ENCODE data around the gene DKK3. TPM values are rescaled to one million over a fixed set of nuclear protein-coding genes. Genes with fewer than 3 reads are reported as not detected.

DKK3 gene
- total RNA-seq, 1 experiment from 2014 or later = 156 TPM

DNA sequence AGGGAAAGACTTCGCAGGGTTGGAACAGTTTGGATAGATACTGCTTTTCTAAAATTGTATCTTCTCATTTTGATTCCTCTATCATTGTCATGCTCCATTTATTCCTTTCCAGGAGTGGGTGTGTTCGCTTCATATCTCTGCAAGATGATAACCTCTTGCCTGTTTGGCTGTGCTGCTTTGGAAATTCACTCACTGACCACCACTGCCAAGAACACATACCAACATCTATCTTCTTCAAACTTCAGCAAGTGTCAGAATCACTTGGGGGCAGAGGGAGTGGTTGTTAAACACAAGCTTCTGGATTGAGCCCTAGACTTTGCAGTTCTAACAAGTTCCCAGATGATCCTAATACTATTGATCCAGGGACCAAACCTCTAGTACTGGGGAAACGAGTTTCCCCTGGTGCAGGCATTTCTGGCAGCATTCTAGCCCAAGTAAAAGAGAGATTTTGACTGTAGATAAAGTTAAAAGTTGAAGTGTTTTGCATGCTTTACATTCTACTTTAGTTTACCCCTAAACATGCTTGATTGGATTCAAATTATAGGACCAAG lies 11.5 kb upstream of the DKK3 start:
- peak in 1 of 2 experiments; percentile 26 for DNase-seq
- ChIA-PET POLR2A (no interaction called here), CTCF (interaction anchor here (1.0 kb wide), 1 partner anchor 11 kb away, joined by 4 read pairs; no protein-coding TSS in a partner anchor)
- Histone ChIP-seq H3K4me3 (ENCODE audit: low read depth, low read length) (no peak overlapping the region), H3K36me3 (ENCODE audit: control insufficient read depth, insufficient read depth, low read length) (no peaks in the 10 kb centered on the region), H3K27me3 (replicated peaks; ENCODE audit: control insufficient read depth, insufficient read depth, low read length) (no peaks in the 10 kb centered on the region), H3K9me3 (peaks cover 15% of the 10 kb centered on the region), H3K4me1 (peaks cover 19% of the 10 kb centered on the region)
- Mint-ChIP-seq H3K27me3 (ENCODE audit: insufficient read depth, unreplicated experiment) (no peaks in the 10 kb centered on the region), H3K4me3 (ENCODE audit: unreplicated experiment) (no peak overlapping the region), H3K9me3 (ENCODE audit: unreplicated experiment) (peaks cover 37% of the 10 kb centered on the region), H3K4me1 (ENCODE audit: low read depth, unreplicated experiment) (peaks cover 11% of the 10 kb centered on the region), H3K27ac (ENCODE audit: unreplicated experiment) (peak overlapping the region; percentile 1), H3K36me3 (ENCODE audit: insufficient read depth, unreplicated experiment) (no peaks in the 10 kb centered on the region)
- TF ChIP-seq, protein P1, sequence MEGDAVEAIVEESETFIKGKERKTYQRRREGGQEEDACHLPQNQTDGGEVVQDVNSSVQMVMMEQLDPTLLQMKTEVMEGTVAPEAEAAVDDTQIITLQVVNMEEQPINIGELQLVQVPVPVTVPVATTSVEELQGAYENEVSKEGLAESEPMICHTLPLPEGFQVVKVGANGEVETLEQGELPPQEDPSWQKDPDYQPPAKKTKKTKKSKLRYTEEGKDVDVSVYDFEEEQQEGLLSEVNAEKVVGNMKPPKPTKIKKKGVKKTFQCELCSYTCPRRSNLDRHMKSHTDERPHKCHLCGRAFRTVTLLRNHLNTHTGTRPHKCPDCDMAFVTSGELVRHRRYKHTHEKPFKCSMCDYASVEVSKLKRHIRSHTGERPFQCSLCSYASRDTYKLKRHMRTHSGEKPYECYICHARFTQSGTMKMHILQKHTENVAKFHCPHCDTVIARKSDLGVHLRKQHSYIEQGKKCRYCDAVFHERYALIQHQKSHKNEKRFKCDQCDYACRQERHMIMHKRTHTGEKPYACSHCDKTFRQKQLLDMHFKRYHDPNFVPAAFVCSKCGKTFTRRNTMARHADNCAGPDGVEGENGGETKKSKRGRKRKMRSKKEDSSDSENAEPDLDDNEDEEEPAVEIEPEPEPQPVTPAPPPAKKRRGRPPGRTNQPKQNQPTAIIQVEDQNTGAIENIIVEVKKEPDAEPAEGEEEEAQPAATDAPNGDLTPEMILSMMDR (IDR thresholded peaks at IDR 0.05; ENCODE audit: insufficient read depth in 1 of 2, low read depth in 1 of 2, low read length in 1 of 2, severe bottlenecking in 1 of 2, unreplicated experiment in 1 of 2) = no peak
- intact Hi-C loops (cut with micrococcal nuclease; ENCODE audit: unreplicated experiment) = loop anchor here (2.0 kb wide), 1 partner anchor 27 kb away; no protein-coding TSS in a partner anchor
- BruUV-seq (replicated peaks) = no TSS peak

DNA sequence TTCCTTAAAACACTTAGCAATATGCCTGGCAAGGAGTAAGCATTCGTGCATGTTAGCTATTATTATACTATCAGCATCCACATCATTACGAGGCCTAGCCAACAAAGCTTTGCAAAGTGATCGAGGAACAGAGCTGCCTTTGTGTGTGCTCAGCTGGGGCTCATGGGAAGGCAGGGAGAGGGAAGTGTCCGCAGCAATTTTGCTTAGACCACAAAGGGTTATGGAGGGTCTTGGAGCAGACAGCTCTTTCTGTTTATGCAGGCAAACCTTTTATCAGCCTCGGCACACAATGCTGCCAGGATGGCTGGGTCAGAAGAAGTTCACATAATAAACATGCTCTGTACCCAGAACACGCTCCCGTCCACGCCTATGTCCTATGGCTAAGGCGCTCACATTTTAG lies 10.9 kb upstream of the DKK3 start:
- intact Hi-C loops (cut with micrococcal nuclease; ENCODE audit: unreplicated experiment) = no loop called here
- Histone ChIP-seq H3K4me3 (ENCODE audit: low read depth, low read length) (no peak overlapping the region), H3K36me3 (ENCODE audit: control insufficient read depth, insufficient read depth, low read length) (no peaks in the 10 kb centered on the region), H3K9me3 (peaks cover 9% of the 10 kb centered on the region), H3K4me1 (peaks cover 19% of the 10 kb centered on the region), H3K27me3 (replicated peaks; ENCODE audit: control insufficient read depth, insufficient read depth, low read length) (no peaks in the 10 kb centered on the region)
- Mint-ChIP-seq H3K9me3 (ENCODE audit: unreplicated experiment) (peaks cover 31% of the 10 kb centered on the region), H3K27me3 (ENCODE audit: insufficient read depth, unreplicated experiment) (no peaks in the 10 kb centered on the region), H3K27ac (ENCODE audit: unreplicated experiment) (no peak overlapping the region), H3K4me1 (ENCODE audit: low read depth, unreplicated experiment) (peaks cover 11% of the 10 kb centered on the region), H3K4me3 (ENCODE audit: unreplicated experiment) (no peak overlapping the region), H3K36me3 (ENCODE audit: insufficient read depth, unreplicated experiment) (no peaks in the 10 kb centered on the region)
- DNase-seq = no peak
- TF ChIP-seq, protein P1 (IDR thresholded peaks at IDR 0.05; ENCODE audit: insufficient read depth in 1 of 2, low read depth in 1 of 2, low read length in 1 of 2, severe bottlenecking in 1 of 2, unreplicated experiment in 1 of 2) = no peak
- BruUV-seq (replicated peaks) = no TSS peak
- ChIA-PET CTCF (interaction anchor here (1.0 kb wide), 1 partner anchor 11 kb away, joined by 4 read pairs; no protein-coding TSS in a partner anchor), POLR2A (no interaction called here)

DNA sequence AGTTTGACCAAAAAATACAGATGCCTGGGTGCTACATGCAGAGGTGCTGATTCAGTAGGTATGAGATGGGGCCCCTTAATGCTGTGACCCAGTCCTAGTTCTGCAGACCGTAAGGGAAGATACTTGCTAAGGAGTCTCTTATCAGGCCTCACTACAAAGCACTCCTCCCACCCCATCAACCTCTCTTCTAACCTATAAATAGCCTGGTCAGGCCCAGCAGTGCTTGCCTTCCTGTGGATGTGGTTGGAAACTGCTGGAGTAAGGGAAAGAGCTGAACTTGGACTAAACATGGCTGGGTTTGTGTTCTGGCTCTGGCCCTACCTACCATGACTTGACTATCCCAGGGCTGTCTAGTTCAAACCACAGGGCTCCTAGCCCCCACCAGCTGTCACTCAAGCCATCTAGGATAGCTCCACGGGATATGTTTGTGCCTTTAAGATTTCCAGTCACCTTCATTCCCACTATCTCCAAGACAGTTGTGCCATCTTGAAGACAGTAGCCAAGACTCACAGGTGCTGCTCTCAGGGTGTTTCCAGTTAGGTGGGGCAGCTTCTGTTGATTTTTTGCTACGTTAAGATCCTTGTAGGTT lies 9.5 kb upstream of the DKK3 start:
- H3K27ac Mint-ChIP-seq (ENCODE audit: unreplicated experiment) = no peak overlapping the region
- ChIA-PET CTCF (no interaction called here), POLR2A (no interaction called here)
- no peak for DNase-seq
- Histone ChIP-seq H3K4me3 (ENCODE audit: low read depth, low read length) (no peak overlapping the region), H3K9me3 (peaks cover under 1% of the 10 kb centered on the region; the same call in 1 of the 2 replicates), H3K36me3 (ENCODE audit: control insufficient read depth, insufficient read depth, low read length) (no peaks in the 10 kb centered on the region), H3K4me1 (peaks cover 19% of the 10 kb centered on the region), H3K27me3 (replicated peaks; ENCODE audit: control insufficient read depth, insufficient read depth, low read length) (no peaks in the 10 kb centered on the region)
- H3K4me1 Mint-ChIP-seq (ENCODE audit: low read depth, unreplicated experiment) = peaks cover 17% of the 10 kb centered on the region
- no TSS peak for BruUV-seq (replicated peaks)
- no peaks in the 10 kb centered on the region for H3K27me3 Mint-ChIP-seq (ENCODE audit: insufficient read depth, unreplicated experiment)
- peaks cover 18% of the 10 kb centered on the region for H3K9me3 Mint-ChIP-seq (ENCODE audit: unreplicated experiment)
- H3K4me3 Mint-ChIP-seq (ENCODE audit: unreplicated experiment) = no peak overlapping the region
- H3K36me3 Mint-ChIP-seq (ENCODE audit: insufficient read depth, unreplicated experiment) = no peaks in the 10 kb centered on the region
- intact Hi-C loops (cut with micrococcal nuclease; ENCODE audit: unreplicated experiment) = no loop called here
- TF ChIP-seq, protein P1 (IDR thresholded peaks at IDR 0.05; ENCODE audit: insufficient read depth in 1 of 2, low read depth in 1 of 2, low read length in 1 of 2, severe bottlenecking in 1 of 2, unreplicated experiment in 1 of 2) = no peak
